GM18858 (cell line): ENCODE measurements around the gene TRIM7.
A peak's percentile ranks its signal among the peaks of the same experiment; 100 is the strongest.

Experiments
- ATAC-seq: cut with Tn5 transposase; IDR thresholded peaks from one replicate; pipeline ENCODE4 v1.9.1; 2021; ENCODE audit not compliant: unreplicated experiment

TRIM7 gene

DNA sequence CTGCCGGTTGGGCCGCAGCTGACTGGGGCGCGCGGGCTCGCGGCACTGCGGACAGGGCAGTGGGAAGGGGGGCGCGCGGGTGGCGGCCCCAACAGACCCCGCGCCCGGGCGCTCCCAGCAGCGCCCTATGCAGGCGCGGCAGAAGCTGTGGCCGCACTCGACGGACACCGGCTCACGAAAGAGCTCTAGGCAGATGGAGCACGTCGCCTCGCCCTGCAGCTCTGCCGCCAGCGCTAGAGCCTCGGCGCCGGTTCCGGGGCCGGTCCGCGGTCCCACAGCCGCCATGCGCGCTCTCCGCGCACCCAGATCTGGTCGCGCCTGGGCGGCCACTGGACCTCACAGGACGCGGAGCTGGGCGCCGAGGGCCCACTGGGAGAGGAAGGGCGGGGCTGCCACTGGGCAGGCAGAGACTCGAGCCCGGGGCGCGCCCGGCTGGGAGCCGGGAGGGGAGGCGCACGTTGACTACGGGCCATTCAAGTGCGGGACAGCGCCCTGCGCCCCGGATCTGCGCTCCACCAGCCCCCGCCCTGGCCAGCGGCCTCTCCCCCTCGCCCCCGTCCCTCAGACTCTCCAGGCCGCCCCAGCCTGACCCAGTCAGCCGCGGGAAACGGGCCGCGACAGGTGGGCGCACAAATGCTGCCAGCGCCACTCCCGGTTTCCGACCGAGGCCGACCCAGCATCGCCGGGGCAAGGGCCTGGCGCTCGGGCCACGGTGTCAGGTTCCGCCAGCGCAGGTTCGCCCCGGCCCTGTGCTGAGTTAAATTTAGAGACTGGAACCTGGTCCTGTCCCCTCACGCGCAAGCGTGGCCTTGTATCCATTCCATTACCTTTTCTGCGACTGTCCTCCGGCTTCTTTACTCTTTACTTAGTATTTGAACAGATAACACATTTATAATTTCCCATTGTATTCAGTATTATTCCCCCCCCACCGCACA lies at the start of gene TRIM7:
Gene TRIM7 (minus strand): TSS at position 371 of the 935 bp plus-strand sequence. CDS start 86 bp downstream, at position 285.
- ATAC-seq = no peak

DNA sequence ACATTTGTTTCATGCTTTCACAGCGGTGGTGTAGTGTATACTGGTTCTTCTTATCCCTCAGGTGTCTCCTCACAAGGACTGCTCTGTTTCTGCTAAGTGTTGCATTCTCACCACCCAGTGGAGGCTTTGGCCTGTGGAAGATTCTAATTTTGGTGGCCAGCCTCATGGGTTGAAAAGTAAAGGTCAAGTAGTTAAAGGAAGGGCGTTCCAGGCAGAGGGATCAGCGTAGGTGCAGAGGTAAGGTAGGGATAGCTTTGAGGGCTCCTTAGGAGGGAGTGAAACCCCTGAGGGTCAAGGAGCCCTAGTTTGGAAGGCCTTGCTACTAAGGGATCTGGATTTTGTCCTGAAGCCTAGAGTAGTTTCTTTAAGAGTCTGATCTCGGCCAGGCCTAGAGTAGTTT lies 43.3 kb upstream of the TRIM7 start:
- ATAC-seq = no peak

DNA sequence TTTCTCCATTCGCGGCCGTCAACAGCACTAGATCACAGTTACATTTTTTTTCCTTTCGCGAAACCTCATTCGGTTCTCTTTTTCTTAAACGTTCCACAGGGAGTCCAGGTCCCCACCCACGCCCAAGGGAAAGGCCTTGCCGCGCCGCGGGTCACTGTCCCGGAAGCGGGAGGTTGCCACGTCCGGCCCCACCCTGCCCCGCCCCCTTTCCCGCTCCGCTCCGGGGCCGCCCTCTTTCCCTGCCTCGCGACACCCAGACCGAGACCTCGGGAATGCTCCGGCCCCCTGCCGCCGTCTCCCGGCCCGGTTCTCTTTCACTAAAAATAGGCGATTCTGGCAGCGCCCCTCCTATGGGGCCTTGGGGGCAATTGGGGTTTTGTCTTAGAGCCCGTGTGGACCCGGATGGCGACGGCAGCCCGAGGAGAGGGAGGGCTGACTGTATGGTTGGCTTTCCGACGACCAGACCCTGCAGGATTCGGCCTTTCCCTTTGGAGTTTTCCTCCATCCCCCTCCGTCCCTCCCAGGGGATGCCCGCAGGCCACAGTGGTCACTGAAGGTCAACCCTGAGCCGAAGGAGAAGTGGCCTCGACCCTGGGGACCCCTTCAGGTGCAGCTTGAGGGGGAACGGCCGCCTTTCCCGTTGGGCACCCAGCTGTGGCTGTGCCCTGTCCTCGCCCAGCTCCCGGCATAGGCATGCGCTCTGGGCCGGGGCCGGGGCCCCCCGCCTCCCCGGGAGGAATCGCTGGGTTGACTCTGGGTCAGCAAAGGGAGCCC lies 41.5 kb upstream of the TRIM7 start:
- no peak for ATAC-seq

DNA sequence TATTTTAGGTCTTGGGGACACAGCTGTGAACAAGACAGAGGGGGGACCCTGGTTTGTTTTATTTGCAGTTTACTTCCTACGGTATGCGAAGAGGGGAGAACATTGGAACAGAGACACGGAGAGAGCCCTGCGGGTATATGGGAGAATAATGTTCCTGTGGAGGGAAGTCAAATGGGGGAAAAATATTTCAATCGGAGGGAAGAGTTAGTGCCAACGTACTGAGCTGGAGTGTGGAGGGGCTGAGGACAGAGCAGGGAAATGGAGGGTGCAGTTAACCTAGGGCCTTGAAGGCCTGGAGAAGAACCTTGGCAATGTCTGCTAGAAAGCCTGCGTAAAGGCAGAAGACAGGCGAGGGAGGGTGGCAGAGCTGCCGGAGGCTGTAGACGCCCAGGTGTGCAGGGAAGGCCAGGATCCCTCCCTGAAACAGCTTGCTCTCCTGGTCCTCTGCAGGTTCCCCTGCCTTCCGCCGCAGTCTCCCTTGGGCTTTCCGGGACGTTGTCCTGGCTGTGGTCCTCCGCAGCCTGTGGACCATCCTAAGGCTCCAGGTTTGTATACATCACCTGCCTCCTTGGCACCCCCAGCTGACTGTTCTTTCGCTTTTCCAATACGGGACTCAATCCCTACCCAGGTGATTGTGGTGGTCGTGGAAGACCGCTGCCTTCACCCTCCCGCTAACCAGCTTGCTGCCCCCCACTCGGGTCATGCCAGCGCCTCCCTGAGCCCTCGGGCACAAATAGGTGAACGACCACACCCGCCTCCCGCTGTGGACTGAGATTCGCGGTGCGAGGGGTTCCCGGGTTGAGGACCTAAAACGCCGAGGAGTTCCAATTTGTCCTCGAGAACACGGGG lies 40.7 kb upstream of the TRIM7 start:
- no peak for ATAC-seq

DNA sequence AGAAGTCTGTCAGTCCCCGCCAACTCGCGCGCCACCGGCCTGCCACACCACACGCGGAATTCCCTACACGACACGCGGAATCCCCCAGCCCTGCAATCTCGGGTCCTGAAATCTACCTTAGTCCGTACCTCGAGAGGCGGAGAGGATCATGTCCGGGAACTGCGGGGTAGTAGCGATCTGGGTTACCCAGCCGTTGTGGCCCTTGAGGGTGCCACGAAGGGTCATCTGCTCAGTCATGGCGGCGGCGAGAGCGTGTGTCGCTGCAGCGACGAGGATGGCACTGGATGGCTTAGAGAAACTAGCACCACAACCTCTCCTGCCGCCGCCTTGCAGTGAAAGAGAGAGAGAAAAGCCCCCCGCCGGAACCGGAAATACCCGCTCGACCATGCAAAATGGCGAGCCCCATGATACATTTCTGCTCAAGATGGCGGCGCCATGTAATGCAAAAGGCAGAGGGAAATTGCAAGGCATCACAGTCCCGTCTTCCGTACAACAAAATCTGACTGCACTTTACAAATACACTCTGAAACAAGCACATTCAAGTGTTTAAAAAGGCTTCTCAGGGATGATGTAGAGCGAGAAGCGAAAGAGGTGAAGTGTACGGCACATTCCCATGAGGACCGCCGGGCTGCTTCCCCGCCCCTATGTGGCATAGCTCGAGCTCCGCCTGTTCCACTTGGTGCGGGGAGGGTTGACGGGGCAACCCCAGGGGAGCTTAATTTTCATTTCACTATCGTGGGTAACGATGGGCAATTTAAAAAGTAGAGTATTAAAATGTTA lies 38.8 kb upstream of the TRIM7 start, which contains the start of gene RACK1:
Gene RACK1 (minus strand): TSS at position 343 of the 780 bp plus-strand sequence. CDS start 106 bp downstream, at position 237.
- ATAC-seq = peak; percentile 53

DNA sequence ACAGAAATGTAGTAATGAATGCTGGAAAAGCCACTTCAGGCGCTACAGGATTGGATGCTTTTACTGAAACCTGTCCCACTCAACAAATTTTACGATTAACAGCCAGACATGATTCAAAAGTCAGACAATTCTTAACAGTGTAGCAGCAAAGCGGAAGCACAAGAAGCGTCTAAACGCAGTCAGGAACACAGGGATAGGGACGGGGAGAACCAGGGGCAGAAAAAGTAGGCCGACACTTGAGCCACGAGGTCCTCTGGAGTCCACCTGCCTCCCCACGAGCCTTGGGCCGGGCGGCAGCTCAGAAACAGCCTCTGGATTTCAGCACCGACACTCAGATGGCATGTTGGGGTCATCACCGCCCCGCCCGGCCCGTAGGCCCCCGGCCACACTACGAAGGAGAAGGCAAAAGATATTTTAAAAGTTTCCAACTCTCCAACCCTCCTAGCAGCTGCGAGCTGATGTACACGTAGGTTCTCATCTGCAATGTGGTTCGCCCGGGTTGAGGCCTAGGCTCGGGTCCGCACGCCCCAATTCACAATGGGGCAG lies 38.1 kb upstream of the TRIM7 start:
- no peak for ATAC-seq

DNA sequence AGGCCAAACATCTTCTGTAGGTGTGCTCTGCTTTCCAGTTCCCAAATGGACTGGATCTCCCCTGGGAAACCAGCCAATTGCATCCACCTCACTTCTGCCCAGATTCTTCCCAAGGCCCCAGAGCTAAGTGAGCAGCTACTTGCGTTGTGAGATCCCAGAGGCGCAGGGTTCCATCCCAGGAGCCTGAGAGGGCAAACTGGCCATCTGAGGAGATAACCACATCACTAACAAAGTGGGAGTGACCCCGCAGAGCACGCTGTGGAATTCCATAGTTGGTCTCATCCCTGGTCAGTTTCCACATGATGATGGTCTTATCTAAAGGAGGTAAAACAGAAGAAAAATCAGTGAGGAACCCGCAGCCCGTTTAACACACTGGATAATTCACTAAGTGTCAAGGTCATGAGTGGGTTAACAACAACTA lies 37.0 kb upstream of the TRIM7 start:
- ATAC-seq = no peak

DNA sequence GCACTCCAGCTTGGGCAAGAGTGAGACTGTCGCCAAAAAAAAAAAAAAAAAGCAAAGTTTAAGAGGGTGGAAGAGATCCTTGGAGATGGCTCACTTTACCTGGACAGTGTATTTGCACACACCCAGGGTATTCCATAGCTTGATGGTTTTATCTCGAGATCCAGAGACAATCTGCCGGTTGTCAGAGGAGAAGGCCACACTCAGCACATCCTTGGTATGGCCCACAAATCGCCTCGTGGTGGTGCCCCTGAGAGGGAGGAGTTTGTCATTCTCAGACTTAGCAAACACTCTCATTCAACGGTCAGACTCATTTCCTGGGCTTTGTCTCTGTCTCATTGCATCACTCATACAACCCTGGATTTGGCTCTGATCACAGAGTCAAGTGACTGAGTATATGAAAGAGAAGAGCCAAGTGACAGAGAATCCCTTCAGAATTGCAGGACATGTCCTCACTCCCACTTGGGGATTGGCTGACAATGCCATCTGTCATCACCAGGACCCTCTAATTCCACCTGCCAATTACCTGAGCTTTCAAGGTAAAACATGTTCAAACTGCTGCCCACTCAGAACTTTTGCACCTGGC lies 36.5 kb upstream of the TRIM7 start:
- no peak for ATAC-seq

DNA sequence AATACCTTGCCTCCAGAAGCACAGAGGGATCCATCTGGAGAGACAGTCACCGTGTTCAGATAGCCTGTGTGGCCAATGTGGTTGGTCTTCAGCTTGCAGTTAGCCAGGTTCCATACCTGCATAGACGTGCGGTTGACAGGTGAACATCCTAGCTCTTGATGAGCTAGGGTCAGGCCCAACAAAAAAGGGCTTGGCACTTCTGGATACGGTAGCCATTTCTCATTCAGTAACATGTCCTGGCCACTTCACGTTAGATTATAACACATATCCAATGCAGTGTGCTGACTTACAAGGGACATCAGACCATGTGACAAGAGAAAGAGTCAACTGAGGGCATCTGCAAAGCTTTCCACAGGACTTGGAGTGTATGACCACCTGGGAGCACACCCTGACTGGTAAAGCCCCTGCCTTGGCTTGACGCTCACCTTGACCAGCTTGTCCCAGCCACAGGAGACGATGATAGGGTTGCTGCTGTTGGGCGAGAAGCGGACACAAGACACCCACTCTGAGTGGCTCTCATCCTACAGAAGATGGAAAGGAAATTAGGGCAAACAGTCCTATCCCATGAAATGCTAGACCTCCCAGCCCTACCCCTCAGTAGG lies 34.2 kb upstream of the TRIM7 start:
- ATAC-seq = no peak

DNA sequence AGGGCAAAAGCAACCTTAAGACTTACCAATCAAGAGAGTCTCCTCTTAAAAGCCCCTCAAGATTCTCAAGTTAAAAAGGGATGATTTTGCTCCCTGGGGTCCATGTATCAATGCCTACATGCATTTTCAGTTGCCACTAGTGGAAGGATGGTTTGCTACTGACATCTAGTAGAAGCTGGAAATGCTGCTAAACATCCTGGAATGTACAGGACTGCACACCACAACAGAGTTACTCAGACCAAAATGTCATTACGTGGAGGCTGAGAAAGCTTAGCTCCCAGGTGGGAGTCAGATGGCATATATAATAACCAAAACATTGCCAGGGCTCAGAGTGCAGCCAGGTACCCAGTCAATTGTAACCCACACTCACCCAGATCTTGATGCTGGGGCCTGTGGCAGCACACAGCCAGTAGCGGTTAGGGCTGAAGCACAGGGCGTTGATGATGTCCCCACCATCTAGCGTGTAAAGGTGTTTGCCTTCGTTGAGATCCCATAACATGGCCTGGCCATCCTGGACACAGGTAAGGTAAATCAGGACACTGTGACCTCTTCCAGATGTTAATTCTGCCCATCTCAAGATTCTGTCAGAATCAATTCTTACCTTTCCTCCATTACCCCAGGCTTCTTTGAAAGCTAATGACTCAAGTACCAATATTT lies 32.9 kb upstream of the TRIM7 start:
- no peak for ATAC-seq

DNA sequence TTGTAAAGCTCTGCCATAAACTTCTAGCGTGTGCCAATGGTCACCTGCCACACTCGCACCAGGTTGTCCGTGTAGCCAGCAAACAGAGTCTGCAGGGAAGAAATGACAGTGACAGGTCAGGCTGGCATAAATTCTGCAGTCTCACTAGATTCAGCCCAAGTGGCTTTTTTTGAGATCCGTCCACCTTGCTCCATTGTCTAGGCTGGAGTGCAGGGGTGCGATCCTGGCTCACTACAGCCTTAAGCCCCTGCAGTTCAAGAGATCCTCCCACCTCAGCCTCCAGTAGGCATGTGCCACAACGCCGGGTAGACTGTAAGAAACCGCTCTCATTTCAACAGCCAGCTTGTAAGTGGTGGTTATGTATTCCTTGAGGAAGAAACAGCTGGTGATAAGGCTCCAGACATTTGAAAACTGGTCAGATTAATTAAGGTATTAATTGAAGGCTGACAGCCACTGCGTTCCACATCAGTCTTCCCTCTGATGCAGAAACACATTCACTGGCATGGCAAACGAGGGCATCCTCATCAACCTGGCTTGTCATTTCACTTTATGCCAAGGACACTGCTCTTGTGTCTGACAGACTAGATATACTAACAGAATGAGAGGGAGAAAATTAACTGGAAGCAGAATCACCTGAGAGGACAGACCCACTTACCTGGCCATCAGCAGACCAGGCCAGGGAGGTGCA lies 32.1 kb upstream of the TRIM7 start:
- ATAC-seq = no peak

DNA sequence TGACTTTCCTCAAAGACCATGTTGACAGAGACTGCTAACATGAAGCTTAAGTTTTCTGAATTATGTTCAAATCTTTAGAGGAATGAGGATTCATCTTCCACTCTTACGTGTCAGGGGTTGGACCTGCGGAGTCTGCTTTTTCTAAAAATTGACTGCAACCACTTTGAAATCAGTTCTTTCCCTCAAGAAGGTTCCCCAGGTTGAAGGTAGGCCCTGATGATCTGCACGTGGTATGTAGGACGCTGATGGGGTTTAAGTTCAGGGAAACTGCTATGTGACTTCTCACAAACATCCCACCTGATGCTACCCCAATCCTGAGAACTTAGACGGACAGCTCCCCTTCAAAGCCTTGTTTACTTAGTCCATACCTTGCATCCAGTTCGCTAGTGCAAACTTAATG lies 31.5 kb upstream of the TRIM7 start:
- ATAC-seq = no peak

DNA sequence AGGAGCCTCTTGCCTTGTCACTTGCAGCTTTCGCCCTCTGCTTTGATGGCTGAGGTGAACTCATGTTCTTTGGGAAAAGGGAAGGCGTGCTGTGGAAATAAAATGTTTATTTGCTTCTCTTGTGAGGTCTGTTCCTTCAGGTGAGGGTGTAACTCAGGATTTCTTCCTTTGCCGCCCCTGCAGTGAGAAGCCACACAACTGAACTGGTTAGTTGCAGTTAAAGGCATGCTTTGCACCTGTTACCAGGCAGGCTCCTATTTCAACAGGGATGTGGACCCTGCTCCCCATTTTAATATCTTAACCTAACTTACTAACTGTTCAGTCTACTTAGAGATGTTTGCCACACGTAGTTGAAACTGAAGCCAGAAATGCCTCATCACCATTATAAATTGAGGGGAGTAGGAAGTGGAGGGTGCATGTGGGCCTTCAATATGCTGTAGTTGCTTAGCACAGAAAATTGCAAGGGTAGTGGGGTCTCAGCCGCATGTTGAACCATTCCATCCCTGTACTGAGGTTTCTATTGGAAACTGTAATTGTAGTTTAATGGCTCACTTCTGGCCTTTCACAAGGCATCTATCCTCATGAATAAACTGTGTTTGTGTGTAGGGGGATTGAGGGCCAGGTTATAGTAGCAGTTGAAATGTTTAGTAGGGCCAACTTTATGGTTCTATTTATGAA lies 30.8 kb upstream of the TRIM7 start:
- no peak for ATAC-seq

DNA sequence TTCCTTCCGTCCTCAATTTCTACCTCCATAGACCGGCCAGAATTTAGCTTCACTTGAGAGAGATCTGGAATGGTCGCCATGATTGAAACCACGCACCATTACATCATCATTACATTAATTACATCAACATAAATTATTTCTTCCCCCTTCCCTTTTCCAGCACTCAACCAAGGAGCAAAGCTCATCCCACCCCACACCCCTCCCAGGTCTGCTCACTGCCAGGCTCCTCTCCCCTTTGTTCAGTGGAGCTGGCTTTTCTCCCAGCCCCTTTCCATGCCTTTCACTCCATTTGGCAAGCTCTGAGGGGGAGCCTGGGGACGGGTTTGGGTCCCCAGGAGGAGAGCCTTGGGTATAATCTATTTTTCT lies 30.3 kb upstream of the TRIM7 start:
- ATAC-seq = no peak

DNA sequence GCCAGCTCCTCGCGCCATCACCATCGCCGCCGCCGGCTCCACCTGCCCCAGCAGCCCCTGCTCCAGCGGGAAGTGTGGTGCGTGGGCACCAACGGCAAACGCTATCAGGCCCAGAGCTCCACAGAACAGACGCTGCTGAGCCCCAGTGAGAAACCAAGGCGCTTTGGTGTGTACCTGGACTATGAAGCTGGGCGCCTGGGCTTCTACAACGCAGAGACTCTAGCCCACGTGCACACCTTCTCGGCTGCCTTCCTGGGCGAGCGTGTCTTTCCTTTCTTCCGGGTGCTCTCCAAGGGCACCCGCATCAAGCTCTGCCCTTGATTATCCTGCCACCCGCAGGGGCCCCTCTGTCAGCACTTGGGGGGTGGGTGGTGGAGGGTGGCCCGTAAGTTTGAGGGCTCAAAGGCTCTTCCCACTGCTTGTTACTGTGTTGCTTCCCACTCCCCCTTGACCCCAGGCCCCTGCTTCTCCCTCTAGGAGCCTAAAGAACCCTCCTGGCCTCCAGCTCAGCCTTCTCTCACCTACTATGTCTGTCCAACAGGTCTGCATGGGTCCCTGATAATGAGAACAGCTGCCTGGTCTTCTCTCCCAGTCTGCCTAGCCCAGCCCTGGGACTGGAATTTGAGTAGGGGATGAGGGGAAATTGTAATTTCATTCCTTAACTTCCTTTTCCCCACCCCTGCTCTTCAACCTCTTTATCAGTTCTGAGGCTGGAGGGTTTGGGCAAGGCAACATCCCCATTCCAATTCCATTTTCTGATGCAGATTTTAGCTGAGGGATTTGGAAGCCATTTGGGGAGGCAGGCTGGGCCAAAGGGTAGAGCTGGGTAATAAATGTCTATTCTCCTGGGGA lies 29.7 kb upstream of the TRIM7 start:
- ATAC-seq = no peak

DNA sequence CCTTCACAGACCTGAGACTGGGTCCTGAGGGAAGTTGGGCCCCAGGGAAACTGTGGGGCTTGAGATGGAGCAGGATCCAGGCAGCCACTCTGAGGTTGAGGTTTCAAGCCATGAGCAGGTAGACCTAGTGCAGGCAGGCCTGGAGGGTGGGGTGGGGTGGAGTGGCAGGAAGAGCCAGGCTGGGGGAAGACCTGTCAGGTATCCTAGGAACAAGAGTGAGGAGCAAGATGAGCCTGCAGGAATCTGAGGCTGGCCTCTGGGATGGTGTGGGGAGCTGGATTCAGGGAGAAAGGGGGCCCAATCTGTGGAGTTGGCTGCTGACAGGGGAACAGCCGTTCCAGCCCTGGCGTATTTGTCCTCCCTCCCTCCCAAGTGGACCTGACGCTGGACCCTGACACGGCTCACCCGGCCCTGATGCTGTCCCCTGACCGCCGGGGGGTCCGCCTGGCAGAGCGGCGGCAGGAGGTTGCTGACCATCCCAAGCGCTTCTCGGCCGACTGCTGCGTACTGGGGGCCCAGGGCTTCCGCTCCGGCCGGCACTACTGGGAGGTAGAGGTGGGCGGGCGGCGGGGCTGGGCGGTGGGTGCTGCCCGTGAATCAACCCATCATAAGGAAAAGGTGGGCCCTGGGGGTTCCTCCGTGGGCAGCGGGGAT lies 28.9 kb upstream of the TRIM7 start:
- ATAC-seq = no peak
